NT2/D1 (cell line): Measurements from ENCODE around the gene RTP3.

Experiments
- YY1 ChIP-seq: IDR thresholded peaks from 2 replicates; pipeline ENCODE4 v1.6.1; 2011; ENCODE audit not compliant: insufficient read length, insufficient read depth
- ZNF274 ChIP-seq: IDR thresholded peaks from 2 replicates; pipeline ENCODE4 v1.6.1; 2011; ENCODE audit warnings: mild to moderate bottlenecking, low read depth, low read length

DNA sequence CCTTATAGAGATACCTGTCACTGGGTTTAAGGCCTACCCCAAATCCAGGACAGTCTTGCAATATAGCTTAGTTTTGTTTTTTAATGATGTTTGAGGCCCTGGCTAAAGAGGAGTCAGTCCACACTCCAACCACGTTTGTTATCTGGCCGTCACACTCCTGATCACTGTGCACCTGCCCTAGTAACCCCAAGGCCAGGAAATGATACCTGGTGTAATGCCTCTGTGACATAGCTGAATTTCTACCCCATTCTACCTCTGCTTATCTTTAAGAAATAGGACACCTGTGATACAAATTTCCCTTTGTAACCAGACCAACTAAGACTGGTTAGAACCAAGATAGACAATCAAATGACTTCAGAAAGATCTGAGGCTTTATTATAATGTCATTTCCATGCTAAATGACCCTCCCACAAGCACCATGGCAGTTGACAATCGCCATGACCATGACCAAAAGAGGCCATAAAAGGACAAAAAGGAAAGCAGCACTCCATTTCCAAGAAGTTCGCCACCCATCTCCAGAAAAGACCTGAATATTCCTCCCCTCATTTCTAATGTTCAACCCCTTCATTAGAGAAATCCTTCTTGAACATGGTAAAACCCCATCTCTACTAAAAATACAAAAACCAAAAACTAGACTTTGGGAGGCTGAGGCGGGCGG, 4.8 kb upstream of the RTP3 start:
- no peak for TF ChIP-seq YY1
- no peak for TF ChIP-seq ZNF274
